Stimulated activated CD8-positive, alpha-beta memory T cell treated with anti-CD3 and anti-CD28 coated beads, Interleukin-15, amount 100 ng/mL, for 4 hours (primary cell): ENCODE measurements around the gene COL4A2.

Experiments
- DNase-seq, 2 donors: peaks; one replicate each; pipeline ENCODE4 v3.0.0-alpha.2; 2020; ENCODE audit warnings: low read depth in 2 of 2

COL4A2 gene

GRCh38 chr13:110455444-110455843, 148.4 kb downstream of the COL4A2 start:
- DNase-seq, result no peak

DNA sequence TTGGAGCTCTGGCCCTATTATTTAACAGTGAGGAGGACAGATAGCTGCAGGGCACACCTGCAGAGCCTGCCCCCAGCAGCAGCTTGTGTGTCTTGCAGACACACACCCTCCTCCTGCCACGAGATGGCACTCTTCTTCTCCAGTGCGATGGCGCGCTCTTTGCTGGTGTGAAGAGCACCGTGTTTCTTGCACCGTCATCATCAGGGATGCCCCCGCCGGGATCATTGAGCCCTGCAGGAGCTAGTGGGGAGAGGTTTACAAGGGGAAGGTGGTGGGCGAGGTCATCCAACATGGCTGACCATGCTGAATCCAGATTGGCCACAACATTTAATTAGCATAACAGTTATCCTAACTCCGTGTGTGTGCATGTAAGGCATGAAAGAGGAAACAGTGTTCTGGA, 148.9 kb downstream of the COL4A2 start:
- peak; percentile 13 to 27 for DNase-seq

- no peak for DNase-seq
These were observed 149.5 kb downstream of the COL4A2 start for GRCh38 chr13:110456550-110456949.

GRCh38 chr13:110457361-110457760, 150.3 kb downstream of the COL4A2 start:
- DNase-seq, result no peak

- DNase-seq, result no peak
These were observed 150.9 kb downstream of the COL4A2 start for GRCh38 chr13:110458017-110458416.

GRCh38 chr13:110458594-110459365, 151.7 kb downstream of the COL4A2 start:
- no peak for DNase-seq

DNA sequence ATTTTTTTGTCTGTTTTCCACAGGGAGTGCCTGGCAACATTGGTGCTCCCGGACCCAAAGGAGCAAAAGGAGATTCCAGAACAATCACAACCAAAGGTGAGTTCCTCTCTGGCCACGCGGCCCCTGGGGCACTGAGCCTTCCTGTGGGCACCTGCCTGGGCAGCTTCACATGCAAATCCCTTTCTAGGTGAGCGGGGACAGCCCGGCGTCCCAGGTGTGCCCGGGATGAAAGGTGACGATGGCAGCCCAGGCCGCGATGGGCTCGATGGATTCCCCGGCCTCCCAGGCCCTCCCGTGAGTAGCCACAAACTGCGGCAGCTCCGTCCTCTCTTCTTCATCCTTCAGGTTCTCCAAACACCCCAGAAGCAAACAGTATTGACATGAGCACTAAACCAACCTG, 155.0 kb downstream of the COL4A2 start:
- DNase-seq, result no peak

DNA sequence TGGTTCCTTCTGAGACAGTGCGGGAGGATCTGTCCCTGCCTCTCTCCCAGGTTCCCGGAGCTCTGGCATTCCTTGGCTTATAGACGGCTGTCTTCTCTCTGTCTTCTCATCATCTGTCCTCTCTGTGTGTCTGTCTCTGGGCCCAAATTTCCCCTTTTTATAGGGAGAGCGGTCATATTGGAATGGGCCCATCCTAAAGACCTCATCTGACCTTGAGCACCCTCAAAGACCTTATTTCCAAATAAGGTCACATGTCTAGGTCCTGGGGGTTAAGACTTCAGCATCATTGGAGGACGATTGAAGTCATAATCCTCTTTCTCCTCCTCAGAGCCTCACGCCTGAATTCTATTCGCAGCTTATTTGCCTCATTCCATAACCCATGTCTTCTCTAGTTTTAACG, 156.1 kb downstream of the COL4A2 start:
- DNase-seq, result no peak

DNA sequence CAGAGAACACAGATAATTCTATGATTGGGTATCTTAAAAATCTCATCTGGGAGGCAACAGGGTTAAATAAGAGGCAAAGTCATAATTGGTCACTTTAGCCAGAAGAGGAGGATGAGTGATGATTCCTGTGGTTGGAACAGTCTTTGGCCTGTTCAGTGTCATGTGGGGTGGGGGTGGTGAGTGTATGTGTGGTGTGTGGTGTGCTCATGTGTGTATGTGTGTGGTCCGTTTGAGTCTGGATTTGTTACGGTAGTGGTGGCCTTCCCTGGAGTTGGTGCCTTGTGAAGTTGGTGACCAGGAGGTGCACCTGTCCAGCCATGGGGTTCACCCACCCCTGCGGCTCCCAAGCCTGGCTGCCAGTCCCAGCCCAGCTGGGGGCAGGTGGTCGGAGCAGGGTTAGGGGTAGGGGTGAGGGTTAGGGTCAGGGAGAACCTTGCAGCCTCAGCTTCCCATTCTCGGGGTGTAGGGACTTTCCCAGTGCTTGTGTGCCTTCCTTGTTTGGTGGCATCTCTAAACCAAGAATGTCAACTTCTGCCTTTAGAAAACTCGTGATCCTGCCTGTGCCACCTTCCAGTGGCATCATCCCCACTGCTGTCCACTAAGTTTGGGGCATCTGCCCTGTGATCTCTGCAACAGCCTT, 156.9 kb downstream of the COL4A2 start:
- no peak for DNase-seq

DNA sequence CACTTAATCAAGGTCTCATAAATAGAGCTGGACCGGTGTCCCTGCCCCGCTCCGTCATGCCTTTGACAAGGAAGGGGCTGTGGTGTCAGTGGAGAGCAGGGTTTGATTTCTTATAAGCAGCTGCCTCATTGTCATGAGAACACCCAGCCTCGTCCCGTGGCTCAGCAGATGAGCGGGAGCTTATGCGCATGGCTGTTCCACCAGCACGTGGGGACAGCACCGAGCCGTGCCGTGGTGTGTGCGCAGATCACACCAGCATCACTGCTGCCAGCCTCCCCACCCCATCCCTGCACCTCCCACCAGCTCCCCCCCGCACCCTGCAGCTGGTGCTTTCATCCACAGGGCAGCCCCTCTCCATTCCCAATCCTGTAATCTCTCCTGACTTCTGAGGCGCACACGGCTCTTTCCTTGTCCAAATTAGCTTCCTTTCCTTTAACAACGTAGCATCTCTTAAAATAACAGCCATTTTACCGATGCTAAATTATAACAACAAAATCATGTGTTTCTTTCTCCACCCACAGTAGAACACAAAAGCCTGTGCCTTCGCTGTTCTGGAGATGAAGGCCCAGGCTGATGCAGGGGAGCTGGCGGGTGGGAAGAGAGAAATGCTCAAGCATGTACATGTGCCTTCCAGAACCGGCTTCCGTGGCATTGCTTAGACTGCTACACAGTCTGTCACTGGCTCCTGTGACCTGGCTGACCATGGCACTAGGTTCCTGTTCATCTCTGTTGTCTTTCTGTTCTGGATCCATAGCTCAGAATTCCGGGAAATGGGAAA, 157.7 kb downstream of the COL4A2 start:
- DNase-seq, result no peak

DNA sequence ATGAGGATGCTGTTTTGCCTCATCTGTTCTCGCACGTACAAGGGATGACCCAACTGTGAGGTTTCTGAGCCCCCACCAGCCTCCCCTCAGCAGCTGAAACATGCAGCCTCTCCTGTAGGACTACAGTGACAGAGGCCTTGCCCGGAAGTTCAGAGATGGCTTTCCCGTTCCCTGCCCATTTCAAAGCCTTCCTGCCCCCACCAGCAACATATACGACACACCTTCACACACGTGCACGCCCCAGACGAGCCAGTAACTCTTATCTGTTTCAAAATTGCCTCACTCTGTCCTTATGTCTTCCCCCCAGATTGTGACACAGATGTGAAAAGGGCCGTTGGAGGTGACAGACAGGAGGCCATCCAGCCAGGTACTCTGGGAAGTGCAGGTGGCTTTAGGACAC, 158.6 kb downstream of the COL4A2 start:
- DNase-seq, result no peak

GRCh38 chr13:110466266-110466915, 159.3 kb downstream of the COL4A2 start:
- DNase-seq, result no peak

- no peak for DNase-seq
These were observed 160.5 kb downstream of the COL4A2 start for GRCh38 chr13:110467516-110468110.

DNA sequence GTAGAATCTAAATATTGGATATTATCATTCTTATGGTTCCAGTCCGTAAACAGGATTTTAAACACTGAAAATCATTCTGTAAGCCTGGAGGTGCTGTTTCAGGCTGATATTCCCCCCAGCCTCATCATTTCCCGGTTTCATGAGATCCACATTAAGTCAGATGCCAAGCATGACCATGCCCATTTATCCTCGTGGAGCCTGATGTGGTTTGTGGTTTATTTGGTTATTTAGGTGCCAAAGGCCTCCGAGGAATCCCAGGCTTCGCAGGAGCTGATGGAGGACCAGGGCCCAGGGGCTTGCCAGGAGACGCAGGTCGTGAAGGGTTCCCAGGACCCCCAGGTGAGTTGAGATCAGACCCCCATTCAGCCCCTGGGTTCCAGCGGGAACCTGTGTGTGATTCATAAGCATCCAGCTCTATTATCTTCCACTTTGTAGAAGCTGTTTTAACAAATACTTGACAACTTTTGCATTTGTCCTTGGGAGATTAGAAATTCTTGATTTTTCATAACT, 162.0 kb downstream of the COL4A2 start:
- no peak for DNase-seq

- no peak for DNase-seq
These were observed 162.5 kb downstream of the COL4A2 start for GRCh38 chr13:110469597-110469996.

GRCh38 chr13:110470272-110471009, 163.4 kb downstream of the COL4A2 start:
- DNase-seq, result no peak

GRCh38 chr13:110471156-110471832, 164.2 kb downstream of the COL4A2 start:
- DNase-seq, result no peak

- no peak for DNase-seq
These were observed 164.7 kb downstream of the COL4A2 start for GRCh38 chr13:110471833-110472162.

DNA sequence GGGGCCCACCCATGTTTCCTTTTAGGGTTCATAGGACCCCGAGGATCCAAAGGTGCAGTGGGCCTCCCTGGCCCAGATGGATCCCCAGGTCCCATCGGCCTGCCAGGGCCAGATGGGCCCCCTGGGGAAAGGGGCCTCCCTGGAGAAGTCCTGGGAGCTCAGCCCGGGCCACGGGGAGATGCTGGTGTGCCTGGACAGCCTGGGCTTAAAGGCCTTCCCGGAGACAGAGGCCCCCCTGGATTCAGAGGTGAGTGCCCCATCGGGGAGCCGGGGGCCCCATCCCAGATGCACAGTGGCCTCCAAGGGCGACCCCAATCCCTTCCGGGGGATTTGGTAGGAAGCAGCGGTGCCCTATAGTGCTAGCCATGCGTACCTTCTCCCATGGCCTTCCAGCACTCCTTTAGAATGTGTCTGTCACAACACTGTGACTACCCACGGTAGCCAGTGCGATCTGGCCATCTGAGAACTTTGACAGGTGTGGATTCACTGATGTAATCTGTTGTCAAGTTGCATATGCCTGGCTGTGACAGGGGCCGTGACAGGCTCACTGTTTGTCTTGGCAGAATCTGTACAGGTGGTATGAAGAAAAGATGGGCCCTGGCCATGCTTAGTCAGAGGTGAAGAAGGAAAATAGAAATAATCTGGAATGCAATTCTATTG, 165.9 kb downstream of the COL4A2 start:
- no peak for DNase-seq

DNA sequence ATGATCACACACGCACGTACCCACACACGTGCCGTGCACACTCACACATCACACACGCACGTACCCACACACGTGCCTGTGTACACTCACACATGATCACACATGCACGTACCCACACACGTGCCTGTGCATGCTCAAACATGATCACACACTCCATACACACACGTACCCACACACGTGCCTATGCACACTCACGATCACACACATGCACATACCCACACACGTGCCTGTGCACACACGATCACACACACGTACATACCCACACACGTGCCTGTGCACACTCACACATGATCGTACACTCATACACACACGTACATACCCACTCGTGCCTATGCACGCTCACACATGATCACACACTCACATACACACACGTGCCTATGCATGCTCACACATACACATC, 167.6 kb downstream of the COL4A2 start:
- no peak for DNase-seq
